Neutrophil (primary cell): ENCODE measurements around the gene FSTL4.
"Not testable (repeated sequence)": the region's sequence is repeated elsewhere in the genome, so short reads cannot be mapped to it uniquely, and the experiment has no call there.

Experiments
- H3K27ac ChIP-seq: fragments of 200-600 bp; sonication (generic); 2 replicates; pipeline ENCODE4 v1.5.1; 2016; ENCODE audit warnings: mild to moderate bottlenecking, moderate library complexity
- H3K27me3 ChIP-seq: fragments of 200-600 bp; sonication (generic); 2 replicates; pipeline ENCODE4 v1.6.0; 2016; ENCODE audit warnings: mild to moderate bottlenecking
- H3K36me3 ChIP-seq: fragments of 200-600 bp; sonication (generic); 2 replicates; pipeline ENCODE4 v1.5.1; 2017
- H3K4me1 ChIP-seq, 2 experiments: fragments of 200-600 bp in 1 of 2; sonication (generic) in 1 of 2; 1 replicate in 1 of 2; 2 replicates in 1 of 2; pipeline versions ENCODE4 v1.5.1 to v1.6.1; 2013 to 2016; ENCODE audit warnings: low read depth in 1 of 2, low read length in 1 of 2, mild to moderate bottlenecking in 1 of 2, moderate library complexity in 1 of 2; ENCODE audit not compliant: control insufficient read depth in 1 of 2, insufficient read depth in 1 of 2
- H3K4me3 ChIP-seq, 2 experiments: fragments of 200-600 bp in 1 of 2; sonication (generic) in 1 of 2; 1 replicate in 1 of 2; 2 replicates in 1 of 2; pipeline ENCODE4 v1.5.1; 2013 to 2016; ENCODE audit warnings: low read depth in 1 of 2, low read length in 1 of 2, mild to moderate bottlenecking in 1 of 2, moderate library complexity in 1 of 2
- H3K9me3 ChIP-seq: fragments of 200-600 bp; sonication (generic); 2 replicates; pipeline ENCODE4 v1.5.1; 2016
- TF ChIP-seq, protein P1 (sequence below): fragments of 200-600 bp; sonication (generic); IDR thresholded peaks from 2 replicates; pipeline ENCODE4 v1.5.1; 2016; ENCODE audit warnings: antibody characterized with exemption

The FSTL4 gene

DNA sequence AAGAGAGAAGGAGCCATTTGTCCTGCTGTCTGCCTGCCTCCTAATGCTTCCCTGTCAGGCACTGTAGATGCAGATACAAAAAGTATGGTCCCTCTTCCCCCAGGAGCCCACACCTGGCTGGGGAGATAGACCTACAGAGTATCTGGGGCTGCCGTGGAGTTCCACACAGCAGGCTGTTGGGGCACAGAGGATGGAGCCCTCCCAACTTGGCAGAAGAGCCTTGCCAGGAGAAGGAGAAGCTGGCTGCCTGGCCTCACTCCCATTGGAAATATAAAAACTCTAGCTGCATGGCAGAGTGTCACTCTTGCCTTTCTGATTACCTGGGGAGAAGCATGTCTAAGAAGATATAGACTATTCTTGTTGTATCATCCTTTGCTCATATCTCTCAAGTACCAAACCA, 160.4 kb downstream of the FSTL4 start:
- TF ChIP-seq, protein P1, sequence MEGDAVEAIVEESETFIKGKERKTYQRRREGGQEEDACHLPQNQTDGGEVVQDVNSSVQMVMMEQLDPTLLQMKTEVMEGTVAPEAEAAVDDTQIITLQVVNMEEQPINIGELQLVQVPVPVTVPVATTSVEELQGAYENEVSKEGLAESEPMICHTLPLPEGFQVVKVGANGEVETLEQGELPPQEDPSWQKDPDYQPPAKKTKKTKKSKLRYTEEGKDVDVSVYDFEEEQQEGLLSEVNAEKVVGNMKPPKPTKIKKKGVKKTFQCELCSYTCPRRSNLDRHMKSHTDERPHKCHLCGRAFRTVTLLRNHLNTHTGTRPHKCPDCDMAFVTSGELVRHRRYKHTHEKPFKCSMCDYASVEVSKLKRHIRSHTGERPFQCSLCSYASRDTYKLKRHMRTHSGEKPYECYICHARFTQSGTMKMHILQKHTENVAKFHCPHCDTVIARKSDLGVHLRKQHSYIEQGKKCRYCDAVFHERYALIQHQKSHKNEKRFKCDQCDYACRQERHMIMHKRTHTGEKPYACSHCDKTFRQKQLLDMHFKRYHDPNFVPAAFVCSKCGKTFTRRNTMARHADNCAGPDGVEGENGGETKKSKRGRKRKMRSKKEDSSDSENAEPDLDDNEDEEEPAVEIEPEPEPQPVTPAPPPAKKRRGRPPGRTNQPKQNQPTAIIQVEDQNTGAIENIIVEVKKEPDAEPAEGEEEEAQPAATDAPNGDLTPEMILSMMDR, result no peak

DNA sequence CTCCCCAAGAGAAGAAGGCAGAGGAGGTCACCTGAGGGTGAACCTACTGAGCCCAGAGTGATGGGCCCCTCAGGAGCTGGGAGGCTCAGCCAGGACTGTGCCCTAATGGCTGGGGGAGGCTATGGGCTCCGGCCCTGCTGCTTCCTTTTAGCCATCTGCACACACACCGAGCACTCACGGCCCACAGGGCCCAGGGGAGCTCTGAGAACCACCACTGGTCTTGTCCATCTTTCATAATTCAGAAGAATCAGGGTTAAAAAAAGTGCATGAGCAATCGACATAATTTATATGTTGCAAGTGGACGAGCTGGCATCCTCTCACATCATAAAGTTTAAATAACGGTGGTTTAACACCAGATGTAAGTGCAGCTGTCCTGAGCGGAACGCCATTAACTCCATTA, 162.1 kb downstream of the FSTL4 start:
- Histone ChIP-seq H3K4me3 (no peak overlapping the region), H3K27ac (no peak overlapping the region), H3K9me3 (no peaks in the 10 kb centered on the region), H3K4me1 (no peaks in the 10 kb centered on the region), H3K27me3 (peaks cover 15% of the 10 kb centered on the region), H3K36me3 (no peaks in the 10 kb centered on the region)
- TF ChIP-seq, protein P1, result no peak

More for the DNA sequence above, 160.4 kb downstream of the FSTL4 start:
- Histone ChIP-seq H3K27me3 (peaks cover 15% of the 10 kb centered on the region), H3K4me3 (no peak overlapping the region), H3K9me3 (no peaks in the 10 kb centered on the region), H3K36me3 (no peaks in the 10 kb centered on the region), H3K4me1 (no peaks in the 10 kb centered on the region), H3K27ac (no peak overlapping the region)

GRCh38 chr5:133449181-133449580, 163.2 kb downstream of the FSTL4 start:
- H3K36me3 ChIP-seq, result no peaks in the 10 kb centered on the region
- no peaks in the 10 kb centered on the region for H3K9me3 ChIP-seq
- no peak overlapping the region for H3K27ac ChIP-seq
- TF ChIP-seq, protein P1, result no peak
- no peaks in the 10 kb centered on the region for H3K4me1 ChIP-seq
- peaks cover 15% of the 10 kb centered on the region for H3K27me3 ChIP-seq
- no peak overlapping the region for H3K4me3 ChIP-seq

GRCh38 chr5:133446440-133446839, 165.9 kb downstream of the FSTL4 start:
- no peaks in the 10 kb centered on the region for H3K4me1 ChIP-seq
- H3K27me3 ChIP-seq, result no peaks in the 10 kb centered on the region
- TF ChIP-seq, protein P1, result no peak
- H3K4me3 ChIP-seq, result no peak overlapping the region
- H3K27ac ChIP-seq, result no peak overlapping the region
- H3K9me3 ChIP-seq, result no peaks in the 10 kb centered on the region
- H3K36me3 ChIP-seq, result no peaks in the 10 kb centered on the region

- Histone ChIP-seq H3K4me3 (no peak overlapping the region), H3K4me1 (no peaks in the 10 kb centered on the region), H3K27ac (no peak overlapping the region), H3K36me3 (no peaks in the 10 kb centered on the region), H3K27me3 (no peaks in the 10 kb centered on the region), H3K9me3 (no peaks in the 10 kb centered on the region)
- TF ChIP-seq, protein P1, result no peak
Observed at GRCh38 chr5:133445744-133446143, 166.6 kb downstream of the FSTL4 start.

GRCh38 chr5:133445204-133445603, 167.1 kb downstream of the FSTL4 start:
- H3K36me3 ChIP-seq, H3K27ac ChIP-seq, H3K9me3 ChIP-seq, H3K4me3 ChIP-seq, H3K4me1 ChIP-seq, H3K27me3 ChIP-seq: not testable (repeated sequence)
